MG63 (cell line): Measurements from ENCODE around the gene PI4KB. TPM values are rescaled to one million over a fixed set of nuclear protein-coding genes. Genes with fewer than 3 reads are reported as not detected.
A peak's percentile ranks its signal among the peaks of the same experiment; 100 is the strongest.

Experiments used
- DNase-seq: peaks from one replicate; pipeline ENCODE4 v3.0.0-alpha.2; 2020
- H3K27me3 ChIP-seq: fragments of 250-450 bp; sonication (Bioruptor Pico); 2 replicates; pipeline ENCODE4 v1.5.1; 2020; ENCODE audit warnings: mild to moderate bottlenecking, moderate library complexity
- H3K36me3 ChIP-seq: fragments of 250-450 bp; sonication (Bioruptor Pico); 2 replicates; pipeline ENCODE4 v1.5.1; 2020; ENCODE audit warnings: mild to moderate bottlenecking, moderate library complexity
- H3K4me3 ChIP-seq: fragments of 250-450 bp; sonication (Bioruptor Pico); 2 replicates; pipeline ENCODE4 v1.5.1; 2020; ENCODE audit warnings: mild to moderate bottlenecking, moderate library complexity
- H3K9me3 ChIP-seq: fragments of 250-450 bp; sonication (Bioruptor Pico); 2 replicates; pipeline ENCODE4 v1.5.1; 2020; ENCODE audit warnings: mild to moderate bottlenecking, moderate library complexity
- total RNA-seq: library from RNA; depleted of rRNA; stranded (reverse); fragments of >200 nt; shearing (Covaris generic); gene quantifications from 2 replicates; pipeline ENCODE4 v1.2.3, GENCODE V29; 2014; ENCODE audit warnings: low replicate concordance

The PI4KB gene
- total RNA-seq, 1 experiment from 2014 or later, result 42.2 TPM

GRCh38 chr1:151325231-151325630, 2.0 kb downstream of the PI4KB start:
- DNase-seq, result no peak
- Histone ChIP-seq H3K4me3 (no peak overlapping the region; the same call in 1 of the 2 replicates), H3K36me3 (peaks cover 60% of the 10 kb centered on the region), H3K9me3 (no peaks in the 10 kb centered on the region), H3K27me3 (no peaks in the 10 kb centered on the region)

GRCh38 chr1:151324390-151324930, 2.8 kb downstream of the PI4KB start:
- Histone ChIP-seq H3K4me3 (no peak overlapping the region), H3K9me3 (no peaks in the 10 kb centered on the region), H3K27me3 (no peaks in the 10 kb centered on the region), H3K36me3 (peaks cover 67% of the 10 kb centered on the region)
- DNase-seq, result no peak

GRCh38 chr1:151318975-151319374, 8.2 kb downstream of the PI4KB start:
- H3K9me3 ChIP-seq, result no peaks in the 10 kb centered on the region
- no peak overlapping the region for H3K4me3 ChIP-seq
- no peaks in the 10 kb centered on the region for H3K27me3 ChIP-seq
- no peak for DNase-seq
- peaks cover 76% of the 10 kb centered on the region for H3K36me3 ChIP-seq

- Histone ChIP-seq H3K27me3 (no peaks in the 10 kb centered on the region), H3K9me3 (no peaks in the 10 kb centered on the region), H3K4me3 (no peak overlapping the region), H3K36me3 (peaks cover 76% of the 10 kb centered on the region)
- no peak for DNase-seq
These were observed 11.5 kb downstream of the PI4KB start for GRCh38 chr1:151315565-151316235.

- peak; percentile 93 for DNase-seq
- H3K36me3 ChIP-seq, result peaks cover 76% of the 10 kb centered on the region
- no peaks in the 10 kb centered on the region for H3K9me3 ChIP-seq
- no peak overlapping the region for H3K4me3 ChIP-seq
- H3K27me3 ChIP-seq, result no peaks in the 10 kb centered on the region
These were observed 12.9 kb downstream of the PI4KB start for GRCh38 chr1:151314137-151314875.

GRCh38 chr1:151313501-151313900, 13.7 kb downstream of the PI4KB start:
- DNase-seq, result no peak
- H3K27me3 ChIP-seq, result no peaks in the 10 kb centered on the region
- H3K9me3 ChIP-seq, result no peaks in the 10 kb centered on the region
- no peak overlapping the region for H3K4me3 ChIP-seq
- H3K36me3 ChIP-seq, result peaks cover 77% of the 10 kb centered on the region

- no peak for DNase-seq
- no peaks in the 10 kb centered on the region for H3K27me3 ChIP-seq
- no peaks in the 10 kb centered on the region for H3K9me3 ChIP-seq
- H3K4me3 ChIP-seq, result no peak overlapping the region
- peaks cover 79% of the 10 kb centered on the region for H3K36me3 ChIP-seq
These were observed 14.4 kb downstream of the PI4KB start for GRCh38 chr1:151312826-151313225.

GRCh38 chr1:151312411-151312810, 14.8 kb downstream of the PI4KB start:
- no peaks in the 10 kb centered on the region for H3K9me3 ChIP-seq
- H3K4me3 ChIP-seq, result no peak overlapping the region
- H3K36me3 ChIP-seq, result peaks cover 79% of the 10 kb centered on the region
- DNase-seq, result no peak
- no peaks in the 10 kb centered on the region for H3K27me3 ChIP-seq

- H3K4me3 ChIP-seq, result no peak overlapping the region
- H3K27me3 ChIP-seq, result no peaks in the 10 kb centered on the region
- H3K9me3 ChIP-seq, result no peaks in the 10 kb centered on the region
- peak; percentile 99 for DNase-seq
- peaks cover 83% of the 10 kb centered on the region for H3K36me3 ChIP-seq
These were observed 15.5 kb downstream of the PI4KB start for GRCh38 chr1:151311589-151312331.

GRCh38 chr1:151311011-151311410, 16.2 kb downstream of the PI4KB start:
- H3K9me3 ChIP-seq, result no peaks in the 10 kb centered on the region
- DNase-seq, result no peak
- H3K27me3 ChIP-seq, result no peaks in the 10 kb centered on the region
- no peak overlapping the region for H3K4me3 ChIP-seq
- peaks cover 86% of the 10 kb centered on the region for H3K36me3 ChIP-seq

- H3K27me3 ChIP-seq, result no peaks in the 10 kb centered on the region
- peaks cover 86% of the 10 kb centered on the region for H3K36me3 ChIP-seq
- DNase-seq, result no peak
- no peaks in the 10 kb centered on the region for H3K9me3 ChIP-seq
- no peak overlapping the region for H3K4me3 ChIP-seq
These were observed 17.3 kb downstream of the PI4KB start for GRCh38 chr1:151309811-151310323.

GRCh38 chr1:151294742-151295462, 32.3 kb downstream of the PI4KB start:
- Histone ChIP-seq H3K36me3 (peaks cover 88% of the 10 kb centered on the region), H3K9me3 (no peaks in the 10 kb centered on the region), H3K4me3 (no peak overlapping the region), H3K27me3 (no peaks in the 10 kb centered on the region)
- DNase-seq, result no peak

- Histone ChIP-seq H3K4me3 (no peak overlapping the region), H3K9me3 (no peaks in the 10 kb centered on the region), H3K27me3 (no peaks in the 10 kb centered on the region), H3K36me3 (peaks cover 88% of the 10 kb centered on the region)
- DNase-seq, result no peak
These were observed 34.1 kb downstream of the PI4KB start for GRCh38 chr1:151293093-151293492.

- DNase-seq, result no peak
- Histone ChIP-seq H3K27me3 (no peaks in the 10 kb centered on the region), H3K4me3 (no peak overlapping the region), H3K36me3 (peaks cover 88% of the 10 kb centered on the region), H3K9me3 (no peaks in the 10 kb centered on the region)
These were observed 34.8 kb downstream of the PI4KB start for GRCh38 chr1:151292207-151293030.

GRCh38 chr1:151290709-151291303, 36.4 kb downstream of the PI4KB start:
- H3K4me3 ChIP-seq, result no peak overlapping the region
- H3K36me3 ChIP-seq, result peaks cover 95% of the 10 kb centered on the region
- no peaks in the 10 kb centered on the region for H3K9me3 ChIP-seq
- no peak for DNase-seq
- no peaks in the 10 kb centered on the region for H3K27me3 ChIP-seq
